HG03039 (cell line): Measurements from ENCODE around the gene DENND6A.
A peak's percentile ranks its signal among the peaks of the same experiment; 100 is the strongest.
"Not testable (repeated sequence)": the region's sequence is repeated elsewhere in the genome, so short reads cannot be mapped to it uniquely, and the experiment has no call there.

Experiments used
- ATAC-seq: cut with Tn5 transposase; IDR thresholded peaks from one replicate; pipeline ENCODE4 v1.9.1; 2021; ENCODE audit warnings: mild to moderate bottlenecking, moderate library complexity; ENCODE audit not compliant: unreplicated experiment

The DENND6A gene

DNA sequence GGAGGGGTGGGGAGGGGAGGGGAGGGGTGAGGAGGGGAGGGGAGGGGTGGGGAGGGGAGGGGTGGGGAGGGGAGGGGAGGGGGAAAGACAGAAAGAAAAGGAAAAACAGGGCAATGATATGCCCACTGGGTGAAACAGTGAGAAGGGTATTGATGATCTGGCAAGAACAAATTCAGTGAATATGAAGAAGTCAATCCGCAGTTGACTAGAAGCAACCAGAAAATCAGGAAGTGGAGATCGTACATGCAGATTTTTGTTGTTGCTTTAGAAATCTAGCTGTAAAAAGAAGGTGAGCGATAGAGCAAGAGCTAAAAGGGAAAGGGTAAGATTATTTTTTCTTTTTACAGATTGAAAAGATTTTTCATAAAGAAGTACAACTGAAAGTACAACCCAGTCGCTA, 48.1 kb downstream of the DENND6A start:
- ATAC-seq, result no peak

DNA sequence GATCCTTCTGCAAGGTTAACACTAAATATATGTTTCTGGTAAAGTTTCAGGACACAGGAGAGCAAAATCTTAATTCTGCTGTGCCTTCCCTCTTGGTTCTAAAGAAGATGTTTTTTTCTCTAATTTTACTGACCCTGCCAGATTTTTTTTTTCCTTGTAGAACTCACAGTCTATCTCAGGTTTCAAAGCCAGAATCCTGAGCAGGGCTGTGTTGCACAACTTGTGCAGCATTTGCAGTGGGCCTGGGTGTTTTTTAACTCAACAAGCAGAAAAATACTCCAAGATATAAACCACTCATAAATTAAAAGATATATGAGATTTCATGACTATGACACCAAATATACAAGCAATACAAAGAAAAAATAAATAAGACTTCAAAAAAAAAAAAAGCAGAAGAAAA, 55.5 kb downstream of the DENND6A start:
- no peak for ATAC-seq

DNA sequence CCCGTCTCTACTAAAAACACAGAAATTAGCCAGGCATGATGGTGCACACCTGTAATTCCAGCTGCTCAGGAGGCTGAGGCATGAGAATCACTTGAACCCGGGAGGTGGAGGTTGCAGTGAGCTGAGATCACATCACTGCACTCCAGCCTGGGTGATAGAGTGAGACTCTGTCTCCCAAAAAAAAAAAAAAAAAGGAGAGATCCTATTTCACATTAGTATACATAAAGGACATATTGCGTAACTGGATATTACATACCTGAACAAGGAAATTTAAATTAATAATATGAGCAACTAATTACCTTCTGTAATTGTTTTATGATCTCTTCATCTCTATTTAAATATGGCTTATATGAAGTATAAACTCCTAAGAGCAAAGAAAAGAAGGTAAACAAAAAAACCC, 58.6 kb downstream of the DENND6A start:
- not testable (repeated sequence) for ATAC-seq

DNA sequence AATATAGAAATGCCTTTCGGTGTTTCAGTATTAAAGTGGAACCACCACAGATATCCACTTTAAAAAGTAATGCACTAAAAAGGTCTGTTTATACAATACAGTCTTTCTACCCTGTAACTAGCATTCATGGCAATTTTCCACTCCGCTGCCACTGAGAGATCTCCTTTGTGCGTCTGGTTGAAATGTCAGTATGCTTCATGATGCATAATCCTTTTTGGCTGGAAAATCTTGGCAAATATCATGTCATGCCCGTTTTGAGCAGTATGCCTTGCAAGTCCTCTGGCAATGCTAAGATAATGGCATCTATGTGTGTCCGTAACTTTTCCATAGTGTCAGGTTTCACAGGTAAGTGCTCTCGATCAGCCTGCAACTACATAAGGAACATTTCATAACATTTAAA, 64.9 kb downstream of the DENND6A start:
- ATAC-seq, result no peak

DNA sequence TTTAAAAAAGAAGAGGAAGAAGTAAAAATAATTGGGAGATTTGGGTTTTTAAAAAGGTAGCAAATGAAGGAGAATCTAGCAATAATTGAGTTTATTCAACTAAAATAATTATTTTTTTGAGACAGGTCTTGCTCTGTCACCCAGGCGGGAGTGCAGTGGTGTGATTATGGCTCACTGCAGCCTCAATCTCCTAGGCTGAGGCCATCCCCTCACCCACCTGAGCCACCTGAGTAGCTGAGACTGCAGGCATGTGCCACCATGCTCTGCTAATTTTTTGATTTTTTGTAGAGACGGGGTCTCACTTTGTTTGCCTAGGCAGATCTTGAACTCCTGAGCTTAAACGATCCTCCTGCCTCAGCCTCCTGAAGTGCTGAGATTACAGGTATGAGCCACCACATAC, 68.1 kb downstream of the DENND6A start:
- ATAC-seq, result no peak

DNA sequence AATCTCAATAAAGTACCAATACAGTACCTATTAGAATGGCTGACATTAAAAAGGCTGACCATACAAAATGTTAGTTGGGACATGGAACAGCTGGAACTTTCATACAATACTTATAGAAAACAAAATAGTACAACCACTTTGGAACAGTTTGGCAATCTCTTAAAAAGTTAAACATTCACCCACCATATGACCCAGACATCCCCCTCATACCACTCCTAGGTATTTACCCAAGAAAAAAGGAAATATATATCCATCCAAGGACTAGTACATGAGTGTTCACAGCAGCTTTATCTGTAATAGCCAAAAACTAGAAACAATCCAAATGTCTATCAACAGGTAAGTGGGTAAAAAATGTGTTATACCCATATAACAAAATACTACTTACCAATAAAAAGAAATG, 70.5 kb downstream of the DENND6A start:
- ATAC-seq, result no peak

DNA sequence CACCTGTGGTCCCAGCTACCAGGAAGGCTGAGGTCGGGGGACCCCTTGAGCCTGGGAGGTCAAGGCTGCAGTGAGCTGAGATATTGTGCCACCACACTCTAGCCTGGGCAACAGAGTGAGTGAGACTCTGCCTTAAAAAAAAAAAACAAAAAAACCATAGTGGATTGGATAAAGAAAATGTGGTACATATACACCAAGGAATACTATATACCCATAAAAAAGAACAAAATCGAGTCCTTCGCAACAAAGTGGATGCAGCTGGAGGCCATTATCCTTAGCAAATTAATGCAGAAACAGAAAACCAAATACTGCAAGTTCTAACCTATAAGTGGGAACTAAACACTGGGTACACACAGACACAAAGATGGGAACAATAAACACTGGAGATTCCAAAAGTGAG, 75.1 kb downstream of the DENND6A start:
- ATAC-seq, result no peak

DNA sequence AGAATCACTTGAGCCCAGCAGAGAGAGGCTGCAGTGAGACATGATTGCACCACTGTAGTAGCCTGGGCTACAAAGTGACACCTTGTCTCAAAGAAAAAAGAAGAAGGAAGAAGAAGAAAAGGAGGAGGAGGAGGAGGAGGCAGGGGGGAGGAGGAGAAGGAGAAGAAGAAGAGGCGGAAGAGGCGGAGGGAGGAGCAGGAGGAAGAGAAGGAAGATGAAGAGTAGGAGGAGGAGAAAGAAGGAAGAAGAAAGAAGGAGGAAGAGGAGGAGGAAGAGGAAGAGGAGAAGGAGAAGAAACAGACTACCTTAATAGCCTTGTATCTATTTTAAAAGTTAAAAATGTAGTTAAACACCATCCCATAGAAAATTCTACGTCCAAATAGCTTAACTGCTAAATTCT, 76.6 kb downstream of the DENND6A start:
- ATAC-seq, result no peak

DNA sequence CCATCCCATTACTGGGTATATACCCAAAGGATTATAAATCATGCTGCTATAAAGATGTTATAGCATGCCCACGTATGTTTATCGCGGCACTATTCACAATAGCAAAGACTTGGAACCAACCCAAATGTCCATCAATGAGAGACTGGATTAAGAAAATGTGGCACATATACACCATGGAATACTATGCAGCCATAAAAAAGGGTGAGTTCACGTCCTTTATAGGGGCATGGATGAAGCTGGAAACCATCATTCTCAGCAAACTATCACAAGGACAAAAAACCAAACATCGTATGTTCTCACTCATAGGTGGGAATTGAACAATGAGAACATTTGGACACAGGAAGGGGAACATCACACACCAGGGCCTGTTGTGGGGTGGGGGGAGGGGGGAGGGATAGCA, 81.0 kb downstream of the DENND6A start:
- not testable (repeated sequence) for ATAC-seq

DNA sequence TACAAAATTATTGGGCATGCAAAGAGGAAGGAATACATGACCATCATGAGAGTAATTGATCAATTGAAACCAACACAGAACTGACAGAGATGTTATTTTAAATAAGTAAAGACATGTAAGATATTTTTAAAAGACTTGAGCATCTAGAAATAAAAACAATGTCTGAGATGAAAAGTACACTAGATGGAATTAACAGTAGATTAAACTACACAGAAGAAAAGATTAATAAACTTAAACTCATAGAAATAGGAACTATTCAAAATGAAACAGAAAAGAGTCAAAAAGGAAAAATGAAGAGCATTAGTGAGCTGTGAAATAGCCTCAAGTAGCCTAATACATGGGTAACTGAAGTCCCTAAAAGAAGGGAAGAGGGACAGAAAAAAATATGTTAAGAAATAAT, 87.2 kb downstream of the DENND6A start:
- no peak for ATAC-seq

DNA sequence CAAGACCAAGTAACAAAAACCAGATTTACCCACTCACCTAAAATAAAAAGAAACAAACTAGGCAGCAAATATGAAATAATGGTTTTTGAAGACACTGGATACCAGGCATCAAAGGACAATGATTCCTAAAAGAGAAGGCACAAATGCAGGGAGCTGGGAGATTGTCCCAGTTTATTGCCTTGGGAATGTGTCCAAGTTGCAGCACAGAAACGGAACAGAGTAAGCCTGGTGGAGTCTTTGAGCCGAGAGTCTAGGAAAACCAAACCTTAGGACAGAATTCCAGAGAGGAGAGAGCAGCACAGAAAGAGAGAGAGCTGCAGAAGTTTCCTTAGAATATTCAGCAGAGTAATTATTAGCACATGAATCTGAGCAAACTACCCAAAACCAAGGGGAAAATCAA, 87.9 kb downstream of the DENND6A start:
- no peak for ATAC-seq

DNA sequence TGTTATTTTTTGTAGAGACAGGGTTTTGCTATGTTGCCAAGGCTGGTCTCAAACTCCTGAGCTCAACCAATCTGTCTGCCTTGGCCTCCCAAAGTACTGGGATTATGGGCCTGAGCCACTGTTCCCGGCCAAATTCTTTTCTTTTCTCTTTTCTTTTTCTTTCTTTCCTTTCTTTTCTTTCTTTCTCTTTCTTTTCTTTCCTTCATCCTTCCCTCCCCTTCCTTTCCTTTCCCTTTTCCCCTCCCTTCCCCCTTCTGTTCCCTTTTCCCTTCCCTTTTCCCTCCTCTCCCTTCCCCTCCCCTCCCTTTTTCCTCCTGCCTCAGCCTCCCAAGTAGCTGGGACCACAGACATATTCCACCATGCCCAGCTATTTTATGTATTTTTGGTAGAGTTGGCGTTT, 92.7 kb downstream of the DENND6A start:
- no peak for ATAC-seq

DNA sequence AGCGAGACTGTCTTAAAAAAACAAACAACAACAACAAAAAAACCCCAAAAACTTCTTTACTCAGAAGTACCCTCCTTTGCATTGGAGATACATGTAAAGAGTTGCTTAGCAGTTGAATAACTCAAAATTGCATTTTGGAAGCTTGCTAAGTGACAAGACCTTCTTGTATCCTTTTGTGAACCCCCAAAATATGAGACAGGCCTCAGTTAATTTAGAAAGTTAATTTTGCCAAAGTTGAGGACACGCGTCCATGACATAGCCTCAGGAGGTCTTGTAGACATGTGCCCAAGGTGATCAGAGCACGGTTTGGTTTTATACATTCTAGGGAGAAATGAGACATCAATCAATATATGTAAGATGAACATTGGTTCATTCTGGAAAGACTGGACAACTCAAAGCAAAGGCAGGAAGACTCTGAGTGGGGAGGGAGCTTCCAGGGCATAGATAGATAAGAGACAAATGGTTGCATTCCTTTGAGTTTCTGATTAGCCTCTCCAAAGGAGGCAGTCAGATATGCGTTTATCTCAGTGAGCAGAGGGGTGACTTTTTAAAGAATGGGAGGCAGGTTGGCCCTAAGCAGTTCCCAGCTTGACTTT, 94.0 kb downstream of the DENND6A start:
- no peak for ATAC-seq

DNA sequence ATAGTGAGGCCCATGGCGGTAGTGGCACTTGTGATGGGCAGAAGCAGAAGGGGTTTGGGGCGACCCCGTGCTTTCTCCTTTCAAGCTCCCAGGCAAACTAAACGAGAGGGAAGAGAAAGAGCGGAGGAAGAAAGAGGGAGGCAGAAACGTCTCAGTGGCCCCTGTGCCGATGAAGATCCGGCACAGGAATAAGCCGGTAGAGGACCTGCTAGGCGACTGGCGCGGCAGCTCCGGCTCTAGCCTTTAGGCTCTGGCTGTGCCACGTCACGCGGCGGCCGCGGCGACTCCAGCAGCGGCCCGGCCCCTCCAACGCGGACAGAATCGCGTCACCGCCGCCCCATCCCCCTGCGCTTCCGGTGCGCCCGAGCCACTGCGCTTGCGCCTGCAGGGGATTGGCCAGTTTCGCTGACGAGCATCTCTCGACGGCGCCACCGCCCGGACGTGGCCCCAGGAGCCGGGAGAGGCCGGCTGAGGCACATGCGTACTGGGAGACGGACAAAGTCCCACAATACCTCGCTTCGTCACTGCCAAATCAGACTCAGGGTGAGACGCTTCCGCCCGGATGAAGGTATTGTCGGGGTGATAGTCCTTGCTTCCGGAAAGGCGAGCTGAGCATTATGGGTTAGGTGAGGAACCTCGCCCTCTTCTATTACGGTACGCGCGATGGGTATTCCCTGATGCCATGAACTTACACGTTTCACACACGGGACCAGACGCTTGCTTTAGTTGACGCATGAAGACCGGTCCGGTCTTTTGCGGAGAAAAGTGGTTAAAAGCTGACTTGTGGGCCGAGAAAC, 95.6 kb downstream of the DENND6A start, which contains the start of gene ARF4:
Gene ARF4 (minus strand): TSS at position 218 of the 797 bp plus-strand sequence. CDS start 204 bp downstream, at position 14.
- ATAC-seq, result peak; percentile 94

DNA sequence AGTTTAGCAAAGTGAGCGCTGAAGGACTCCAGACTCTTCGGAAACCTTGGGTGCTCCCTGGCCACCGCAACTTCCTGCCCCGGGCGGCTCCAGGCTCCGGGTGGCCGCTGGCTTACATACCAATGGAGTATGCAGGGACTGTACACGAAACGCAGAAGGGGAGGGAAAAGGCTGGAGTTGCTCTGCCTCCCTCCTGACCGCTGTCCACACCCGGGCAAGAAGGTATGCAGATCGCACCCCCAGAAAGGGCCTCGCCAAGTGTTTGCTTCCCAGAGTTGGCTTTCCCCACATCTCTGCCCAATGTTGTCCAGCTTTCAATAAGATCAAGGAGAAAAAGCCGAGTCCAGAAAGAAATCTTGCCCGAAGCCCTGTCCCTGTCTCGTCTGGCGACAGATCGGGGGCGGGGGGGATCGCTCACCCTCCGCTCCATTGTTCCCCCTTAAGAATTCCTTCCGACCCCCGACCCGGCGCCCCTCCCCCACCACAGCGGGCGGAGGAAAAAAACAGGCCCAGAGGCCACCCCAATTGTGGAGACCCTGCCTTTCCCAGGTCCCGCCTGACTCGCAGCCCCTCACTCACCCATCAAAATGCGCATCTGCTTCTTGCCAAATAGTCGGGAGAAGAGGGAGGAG, 96.3 kb downstream of the DENND6A start:
- ATAC-seq, result no peak

DNA sequence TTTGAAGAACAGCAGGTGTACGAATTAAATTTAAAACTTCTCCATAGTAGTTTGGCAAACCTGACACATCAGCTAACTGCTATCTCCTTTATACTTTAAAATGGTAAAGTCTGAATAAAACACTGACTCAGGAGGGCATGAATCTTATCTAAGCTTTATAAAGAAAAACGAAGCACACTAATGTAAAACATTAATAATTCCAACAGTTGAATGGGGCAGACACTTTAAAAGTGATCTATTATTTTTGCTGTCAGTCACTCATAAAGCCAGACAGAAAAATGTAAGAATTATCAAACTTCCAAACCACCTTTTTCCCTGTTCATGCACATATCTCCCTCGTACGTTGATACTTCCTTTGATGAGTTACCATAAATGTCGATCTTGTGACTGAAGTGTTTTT, 98.3 kb downstream of the DENND6A start:
- ATAC-seq, result no peak

DNA sequence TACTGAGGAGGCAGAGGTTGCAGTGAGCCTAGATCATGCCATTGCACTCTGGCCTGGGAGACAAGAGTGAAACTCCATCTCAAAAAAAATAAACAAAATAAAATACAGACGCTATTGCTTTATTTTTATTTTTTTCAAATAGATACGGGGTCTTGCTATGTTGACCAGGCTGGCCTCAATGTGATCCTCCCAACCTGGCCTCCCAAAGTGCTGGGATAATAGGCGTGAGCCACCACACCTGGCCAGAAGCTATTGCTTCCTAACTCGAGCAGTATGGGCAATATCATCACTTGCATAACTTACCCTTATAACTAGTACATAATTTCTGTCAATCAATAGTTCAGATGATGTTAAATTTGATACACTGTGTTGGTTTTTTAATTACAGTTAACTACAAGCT, 98.7 kb downstream of the DENND6A start:
- ATAC-seq, result no peak

DNA sequence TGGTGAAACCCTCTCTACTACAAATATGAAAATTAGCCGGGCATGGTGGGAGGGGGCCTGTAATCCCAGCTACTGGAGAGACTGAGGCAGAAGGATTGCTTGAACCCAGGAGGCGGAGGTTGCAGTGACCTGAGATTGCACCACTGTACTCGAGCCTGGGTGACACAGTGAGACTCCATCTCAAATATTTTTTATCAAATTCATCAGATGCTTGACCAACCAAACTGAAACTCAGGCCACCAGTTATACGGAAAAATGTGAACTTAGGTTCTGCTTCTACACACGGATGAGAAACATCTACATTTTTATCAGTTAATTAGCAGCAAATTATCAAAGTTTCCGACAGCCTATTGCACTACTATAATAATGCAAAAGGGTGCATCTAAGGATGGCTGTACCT, 100.6 kb downstream of the DENND6A start:
- no peak for ATAC-seq

DNA sequence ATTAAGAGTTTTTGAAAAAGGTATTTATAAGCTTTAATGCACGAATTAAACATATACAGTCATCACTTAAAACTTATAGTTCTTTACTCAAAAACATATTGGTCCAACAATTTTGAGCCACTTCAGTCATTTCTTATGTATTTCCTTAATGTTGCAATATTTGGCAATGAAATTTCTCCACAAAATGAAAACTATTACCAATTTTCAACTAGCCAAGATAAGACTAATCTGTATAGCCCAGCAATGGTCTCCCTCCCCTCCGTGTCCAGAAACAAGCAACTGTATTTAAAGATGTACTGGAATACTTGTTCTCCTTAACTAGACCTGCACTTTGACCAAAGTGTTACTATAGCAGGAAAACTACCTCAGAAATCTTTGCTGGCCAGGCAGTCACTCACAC, 105.0 kb downstream of the DENND6A start:
- ATAC-seq, result no peak

DNA sequence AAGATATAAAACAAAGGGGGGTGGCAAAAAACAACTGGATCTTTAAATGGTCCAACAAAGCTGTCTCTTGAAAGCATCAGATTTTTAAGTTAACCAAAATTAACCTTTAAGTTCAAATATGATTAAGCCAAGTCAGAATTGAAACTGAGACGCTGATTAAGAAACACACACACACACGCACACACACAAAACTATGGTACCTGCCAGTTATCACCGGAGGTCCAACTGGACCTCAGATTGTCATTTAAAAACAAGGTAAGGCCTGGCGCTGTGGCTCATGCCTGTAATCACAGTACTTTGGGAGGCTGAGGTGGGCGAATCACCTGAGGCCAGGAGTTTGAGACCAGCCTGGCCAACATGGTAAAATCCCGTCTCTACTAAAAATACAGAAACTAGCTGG, 106.1 kb downstream of the DENND6A start:
- no peak for ATAC-seq

DNA sequence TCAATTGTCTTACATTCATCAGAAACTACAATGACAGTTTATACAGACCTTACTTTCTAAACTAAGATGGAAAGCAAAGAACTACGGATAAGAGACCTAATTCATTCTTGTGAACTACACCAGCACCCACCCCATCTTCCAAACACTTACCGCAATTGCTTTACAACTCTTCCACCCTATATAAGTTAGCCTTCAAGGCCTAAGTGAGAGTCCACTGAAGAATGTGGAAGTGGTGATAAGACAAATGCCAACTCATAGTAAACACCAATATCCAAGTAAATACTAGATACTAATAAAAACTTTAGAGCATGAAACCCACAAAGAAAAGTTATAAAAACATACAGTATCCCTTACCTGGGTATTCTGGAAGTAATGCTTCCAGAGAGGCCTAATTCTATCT, 109.3 kb downstream of the DENND6A start:
- no peak for ATAC-seq

DNA sequence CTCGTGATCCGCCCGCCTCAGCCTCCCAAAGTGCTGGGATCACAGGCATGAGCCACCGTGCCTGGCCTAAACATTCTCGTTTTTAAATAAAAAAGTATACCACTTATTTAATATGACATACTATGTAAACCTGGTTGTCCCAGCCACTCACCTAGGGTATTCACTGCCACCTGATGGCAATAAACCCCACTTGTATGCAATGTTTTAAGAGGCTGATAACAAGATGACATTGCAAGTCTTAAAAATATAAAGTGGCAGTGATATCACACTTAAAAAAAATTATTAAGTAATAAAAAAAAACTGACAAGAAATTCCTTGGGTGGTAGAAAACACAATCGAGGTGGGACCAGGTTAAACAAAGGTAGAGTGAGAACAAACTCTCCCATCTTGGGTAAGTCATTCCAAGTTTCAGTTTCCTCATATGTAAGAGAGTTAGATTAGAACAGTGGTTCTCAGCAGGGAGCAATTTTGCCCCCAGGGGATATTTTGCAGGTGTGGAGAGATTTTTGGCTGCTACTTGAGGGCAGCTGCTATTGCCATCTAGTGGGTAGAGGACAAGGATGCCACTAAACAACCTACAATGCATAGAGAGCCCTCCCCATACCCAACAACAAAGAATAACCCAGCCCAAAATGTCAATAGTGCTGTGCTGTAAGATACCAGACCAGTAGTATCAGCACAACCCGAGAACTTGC, 110.3 kb downstream of the DENND6A start:
- ATAC-seq, result no peak
